Ishikawa (cell line): ENCODE measurements around the gene GJD2.

Experiments
- TF ChIP-seq, protein P1 (sequence below): IDR thresholded peaks from 2 replicates; pipeline ENCODE4 v1.6.1; 2012; ENCODE audit warnings: low read depth, mild to moderate bottlenecking
- TF ChIP-seq, protein P2 (sequence below): IDR thresholded peaks from 2 replicates; pipeline ENCODE4 v1.6.1; 2012

DNA sequence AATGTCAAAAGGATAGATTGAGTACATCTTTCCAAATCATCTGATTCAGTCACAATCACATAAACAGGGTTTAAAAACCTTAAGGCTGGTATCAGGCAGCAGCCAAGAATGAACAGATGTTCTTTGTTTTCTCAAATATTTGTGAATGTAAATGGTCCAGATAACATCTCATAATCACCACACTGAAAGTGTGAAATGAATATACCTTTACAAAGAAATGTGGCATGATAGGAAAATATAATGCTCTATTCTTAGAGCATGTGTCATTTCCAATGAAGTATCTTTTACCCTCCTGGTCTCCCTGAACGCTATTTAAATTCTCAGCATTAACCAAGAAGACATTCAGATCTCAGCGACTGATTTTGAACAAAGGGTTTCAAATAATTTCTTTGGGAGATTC lies 49.3 kb upstream of the GJD2 start:
- TF ChIP-seq, protein P1, sequence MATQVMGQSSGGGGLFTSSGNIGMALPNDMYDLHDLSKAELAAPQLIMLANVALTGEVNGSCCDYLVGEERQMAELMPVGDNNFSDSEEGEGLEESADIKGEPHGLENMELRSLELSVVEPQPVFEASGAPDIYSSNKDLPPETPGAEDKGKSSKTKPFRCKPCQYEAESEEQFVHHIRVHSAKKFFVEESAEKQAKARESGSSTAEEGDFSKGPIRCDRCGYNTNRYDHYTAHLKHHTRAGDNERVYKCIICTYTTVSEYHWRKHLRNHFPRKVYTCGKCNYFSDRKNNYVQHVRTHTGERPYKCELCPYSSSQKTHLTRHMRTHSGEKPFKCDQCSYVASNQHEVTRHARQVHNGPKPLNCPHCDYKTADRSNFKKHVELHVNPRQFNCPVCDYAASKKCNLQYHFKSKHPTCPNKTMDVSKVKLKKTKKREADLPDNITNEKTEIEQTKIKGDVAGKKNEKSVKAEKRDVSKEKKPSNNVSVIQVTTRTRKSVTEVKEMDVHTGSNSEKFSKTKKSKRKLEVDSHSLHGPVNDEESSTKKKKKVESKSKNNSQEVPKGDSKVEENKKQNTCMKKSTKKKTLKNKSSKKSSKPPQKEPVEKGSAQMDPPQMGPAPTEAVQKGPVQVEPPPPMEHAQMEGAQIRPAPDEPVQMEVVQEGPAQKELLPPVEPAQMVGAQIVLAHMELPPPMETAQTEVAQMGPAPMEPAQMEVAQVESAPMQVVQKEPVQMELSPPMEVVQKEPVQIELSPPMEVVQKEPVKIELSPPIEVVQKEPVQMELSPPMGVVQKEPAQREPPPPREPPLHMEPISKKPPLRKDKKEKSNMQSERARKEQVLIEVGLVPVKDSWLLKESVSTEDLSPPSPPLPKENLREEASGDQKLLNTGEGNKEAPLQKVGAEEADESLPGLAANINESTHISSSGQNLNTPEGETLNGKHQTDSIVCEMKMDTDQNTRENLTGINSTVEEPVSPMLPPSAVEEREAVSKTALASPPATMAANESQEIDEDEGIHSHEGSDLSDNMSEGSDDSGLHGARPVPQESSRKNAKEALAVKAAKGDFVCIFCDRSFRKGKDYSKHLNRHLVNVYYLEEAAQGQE: no peak
- TF ChIP-seq, protein P2, sequence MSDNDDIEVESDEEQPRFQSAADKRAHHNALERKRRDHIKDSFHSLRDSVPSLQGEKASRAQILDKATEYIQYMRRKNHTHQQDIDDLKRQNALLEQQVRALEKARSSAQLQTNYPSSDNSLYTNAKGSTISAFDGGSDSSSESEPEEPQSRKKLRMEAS: no peak
